Measurements from ENCODE around the gene QKI. TPM values are rescaled to one million over a fixed set of nuclear protein-coding genes. Genes with fewer than 3 reads are reported as not detected.

QKI gene
- total and polyA plus RNA-seq, 8 donors = 136 to 195 (median 158) TPM

DNA sequence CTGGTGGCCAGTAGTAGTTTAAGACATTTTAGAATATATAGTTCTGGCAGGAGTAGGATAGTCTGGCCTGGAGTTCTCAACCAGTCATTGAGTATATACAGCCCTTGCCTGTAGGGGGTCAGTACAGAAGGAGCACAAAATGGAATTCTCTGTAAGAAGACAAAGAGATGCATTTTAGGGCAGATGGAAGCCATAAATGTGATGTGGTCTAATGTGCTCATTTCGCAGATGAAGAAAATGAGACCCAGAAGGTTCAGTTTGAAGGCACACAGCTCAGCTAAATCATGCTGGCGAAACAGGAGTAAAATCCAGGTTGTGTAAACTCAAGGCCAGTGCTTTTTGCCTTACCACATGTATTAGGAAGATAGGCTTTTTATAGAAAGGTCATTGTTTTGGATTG lies 29.6 kb downstream of the QKI start:
- no peak for ATAC-seq
- no peak overlapping the region for H3K27ac ChIP-seq
- no peaks in the 10 kb centered on the region for H3K27me3 ChIP-seq
- intact Hi-C loops (cut with DNase I) = no loop called here
- no peaks in the 10 kb centered on the region for H3K36me3 ChIP-seq
- no peak overlapping the region for H3K4me3 ChIP-seq
- H3K4me1 ChIP-seq = peaks cover 10 to 57% of the 10 kb centered on the region in 2 donors
- TF ChIP-seq, protein P1, sequence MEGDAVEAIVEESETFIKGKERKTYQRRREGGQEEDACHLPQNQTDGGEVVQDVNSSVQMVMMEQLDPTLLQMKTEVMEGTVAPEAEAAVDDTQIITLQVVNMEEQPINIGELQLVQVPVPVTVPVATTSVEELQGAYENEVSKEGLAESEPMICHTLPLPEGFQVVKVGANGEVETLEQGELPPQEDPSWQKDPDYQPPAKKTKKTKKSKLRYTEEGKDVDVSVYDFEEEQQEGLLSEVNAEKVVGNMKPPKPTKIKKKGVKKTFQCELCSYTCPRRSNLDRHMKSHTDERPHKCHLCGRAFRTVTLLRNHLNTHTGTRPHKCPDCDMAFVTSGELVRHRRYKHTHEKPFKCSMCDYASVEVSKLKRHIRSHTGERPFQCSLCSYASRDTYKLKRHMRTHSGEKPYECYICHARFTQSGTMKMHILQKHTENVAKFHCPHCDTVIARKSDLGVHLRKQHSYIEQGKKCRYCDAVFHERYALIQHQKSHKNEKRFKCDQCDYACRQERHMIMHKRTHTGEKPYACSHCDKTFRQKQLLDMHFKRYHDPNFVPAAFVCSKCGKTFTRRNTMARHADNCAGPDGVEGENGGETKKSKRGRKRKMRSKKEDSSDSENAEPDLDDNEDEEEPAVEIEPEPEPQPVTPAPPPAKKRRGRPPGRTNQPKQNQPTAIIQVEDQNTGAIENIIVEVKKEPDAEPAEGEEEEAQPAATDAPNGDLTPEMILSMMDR (IDR thresholded peaks at IDR 0.05) = no peak
- DNase-seq = no peak
- H3K9me3 ChIP-seq = no peaks in the 10 kb centered on the region

DNA sequence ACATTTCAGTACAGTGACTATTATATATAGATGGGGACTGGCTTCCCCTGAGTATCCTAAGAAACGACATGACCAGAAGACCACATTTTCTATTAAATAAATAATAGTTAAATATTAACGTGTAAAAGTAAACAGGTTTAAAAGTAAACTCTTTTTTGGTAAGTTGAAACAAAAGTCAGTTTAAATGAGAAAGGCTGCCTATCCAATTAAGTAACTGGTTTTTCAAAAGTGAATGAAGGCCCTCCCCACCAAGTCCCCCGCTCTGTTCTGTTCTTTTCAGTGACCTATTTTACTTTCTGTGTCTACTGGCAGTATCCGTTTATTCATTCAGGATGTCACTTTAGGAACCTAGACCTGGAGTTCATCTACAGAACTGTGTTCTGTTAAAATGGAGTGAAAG lies 32.0 kb downstream of the QKI start:
- no peak overlapping the region for H3K27ac ChIP-seq
- H3K4me1 ChIP-seq = peaks cover 3 to 39% of the 10 kb centered on the region in 2 donors
- DNase-seq (no peak), ATAC-seq (no peak)
- no peaks in the 10 kb centered on the region for H3K36me3 ChIP-seq
- H3K27me3 ChIP-seq = no peaks in the 10 kb centered on the region
- no peaks in the 10 kb centered on the region for H3K9me3 ChIP-seq
- intact Hi-C loops (cut with DNase I) = no loop called here
- TF ChIP-seq, protein P1 (IDR thresholded peaks at IDR 0.05) = no peak
- H3K4me3 ChIP-seq = no peak overlapping the region

DNA sequence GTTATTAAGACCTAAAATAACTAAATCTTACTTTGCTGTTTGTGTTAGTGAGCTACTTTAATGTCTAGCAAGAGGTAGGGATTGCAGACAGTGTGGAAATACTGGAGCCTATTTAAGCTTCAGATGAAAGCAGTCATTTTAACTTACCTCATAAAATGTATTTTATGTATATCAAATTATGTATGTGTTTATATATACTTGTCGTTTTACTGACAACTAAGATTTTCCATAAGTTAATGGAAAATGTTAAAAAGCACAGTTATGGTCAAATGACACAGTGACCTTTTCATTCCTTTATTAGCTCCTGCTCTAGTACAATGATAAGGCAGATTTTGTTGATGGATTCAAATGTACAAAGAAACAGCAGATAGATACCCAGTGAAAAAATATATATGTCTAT lies 34.6 kb downstream of the QKI start:
- no peak overlapping the region for H3K27ac ChIP-seq
- intact Hi-C loops (cut with DNase I) = no loop called here
- H3K27me3 ChIP-seq = no peaks in the 10 kb centered on the region
- DNase-seq = no peak
- H3K36me3 ChIP-seq = no peaks in the 10 kb centered on the region
- H3K9me3 ChIP-seq = no peaks in the 10 kb centered on the region
- TF ChIP-seq, protein P1 (IDR thresholded peaks at IDR 0.05) = no peak
- no peak for ATAC-seq
- H3K4me1 ChIP-seq = peaks cover 3 to 27% of the 10 kb centered on the region in 2 donors
- H3K4me3 ChIP-seq = no peak overlapping the region

DNA sequence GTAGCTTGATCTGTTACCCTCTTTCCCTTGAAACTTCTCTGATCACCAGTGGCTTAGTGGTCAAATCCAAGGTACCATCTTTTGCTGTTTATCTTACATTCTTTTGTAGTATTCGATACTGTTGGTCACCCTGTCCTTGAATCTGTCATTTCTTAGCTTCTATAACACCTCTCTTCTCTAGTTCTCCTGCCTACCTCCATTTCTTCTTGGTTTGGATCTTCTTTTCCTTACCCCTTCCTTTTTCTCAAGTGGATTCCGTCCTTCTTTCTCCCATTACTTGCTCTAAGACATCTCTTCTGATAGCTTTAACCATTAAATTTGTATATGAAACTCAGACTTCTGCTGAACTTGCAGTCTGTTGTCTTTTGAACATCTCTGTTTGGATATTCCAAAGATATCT lies 39.9 kb downstream of the QKI start:
- intact Hi-C loops (cut with DNase I) = no loop called here
- TF ChIP-seq, protein P1 (IDR thresholded peaks at IDR 0.05) = no peak
- no peak overlapping the region for H3K27ac ChIP-seq
- DNase-seq (no peak), ATAC-seq (no peak)
- no peaks in the 10 kb centered on the region for H3K36me3 ChIP-seq
- H3K4me1 ChIP-seq = peaks cover 18 to 32% of the 10 kb centered on the region in 2 donors
- H3K9me3 ChIP-seq = no peaks in the 10 kb centered on the region
- no peaks in the 10 kb centered on the region for H3K27me3 ChIP-seq
- H3K4me3 ChIP-seq = no peak overlapping the region

DNA sequence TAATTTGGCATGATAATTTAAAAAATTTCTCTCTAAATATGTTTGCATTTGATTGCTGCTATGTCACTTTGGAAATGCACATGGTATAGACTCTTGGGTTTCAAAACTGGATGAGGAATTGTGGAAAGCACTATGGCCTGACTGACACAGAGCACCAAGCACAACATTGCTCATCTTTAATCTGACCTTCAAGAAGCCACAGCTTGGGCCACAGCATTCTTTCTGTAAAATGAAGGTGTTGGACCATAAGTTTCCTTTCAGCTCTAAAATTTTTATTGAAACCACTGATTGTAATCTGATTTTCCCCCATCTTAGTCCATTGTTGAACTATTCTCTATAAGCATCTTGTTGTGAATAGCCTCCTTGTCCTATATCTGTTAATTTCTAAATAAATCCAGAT lies 41.0 kb downstream of the QKI start:
- no peaks in the 10 kb centered on the region for H3K9me3 ChIP-seq
- TF ChIP-seq, protein P1 (IDR thresholded peaks at IDR 0.05) = no peak
- no peaks in the 10 kb centered on the region for H3K27me3 ChIP-seq
- intact Hi-C loops (cut with DNase I) = no loop called here
- H3K4me1 ChIP-seq = peaks cover 20 to 43% of the 10 kb centered on the region in 2 donors
- H3K4me3 ChIP-seq = no peak overlapping the region
- no peak overlapping the region for H3K27ac ChIP-seq
- ATAC-seq = no peak
- no peak for DNase-seq
- no peaks in the 10 kb centered on the region for H3K36me3 ChIP-seq
